Stimulated activated effector memory CD8-positive, alpha-beta T cell treated with anti-CD3 and anti-CD28 coated beads, Interleukin-12 subunit alpha, Interleukin-12 subunit beta, amount 100 ng/mL, for 72 hours (primary cell): ENCODE measurements around the gene KAT2A.

Experiments
- ATAC-seq: fragments of 150-1000 bp; cut with Tn5 transposase; 2 replicates; pipeline ENCODE4 v1.10.0; 2021
- DNase-seq, 2 donors: peaks; one replicate each; pipeline ENCODE4 v3.0.0; 2021 to 2022; ENCODE audit warnings: low spot score in 2 of 2
- H3K27ac Mint-ChIP-seq: one replicate; pipeline ENCODE4 v1.8.0; 2022; ENCODE audit warnings: mild to moderate bottlenecking, mixed read lengths
- H3K36me3 Mint-ChIP-seq: one replicate; pipeline ENCODE4 v1.8.0; 2022; ENCODE audit warnings: mild to moderate bottlenecking, mixed read lengths
- H3K4me1 Mint-ChIP-seq: one replicate; pipeline ENCODE4 v1.8.0; 2022; ENCODE audit warnings: mixed read lengths
- H3K4me3 Mint-ChIP-seq: one replicate; pipeline ENCODE4 v1.8.0; 2022; ENCODE audit warnings: mild to moderate bottlenecking, mixed read lengths
- H3K9me3 Mint-ChIP-seq: one replicate; pipeline ENCODE4 v1.8.0; 2022; ENCODE audit warnings: mixed read lengths

KAT2A gene

GRCh38 chr17:42126836-42127235 is 5.7 kb upstream of the KAT2A start:
- DNase-seq (no peak), ATAC-seq (no peak)
- no peak overlapping the region for H3K4me3 Mint-ChIP-seq
- peaks cover 27% of the 10 kb centered on the region for H3K4me1 Mint-ChIP-seq
- peaks cover 84% of the 10 kb centered on the region for H3K36me3 Mint-ChIP-seq
- H3K27ac Mint-ChIP-seq, result no peak overlapping the region
- no peaks in the 10 kb centered on the region for H3K9me3 Mint-ChIP-seq

GRCh38 chr17:42125565-42125964 is 4.4 kb upstream of the KAT2A start:
- Mint-ChIP-seq H3K27ac (peak overlapping the region; percentile 69), H3K4me1 (peaks cover 20% of the 10 kb centered on the region), H3K4me3 (no peak overlapping the region), H3K9me3 (no peaks in the 10 kb centered on the region), H3K36me3 (peaks cover 74% of the 10 kb centered on the region)
- DNase-seq (no peak), ATAC-seq (no peak)

- H3K9me3 Mint-ChIP-seq, result no peaks in the 10 kb centered on the region
- H3K4me3 Mint-ChIP-seq, result no peak overlapping the region
- peak overlapping the region; percentile 50 for H3K27ac Mint-ChIP-seq
- DNase-seq (no peak), ATAC-seq (no peak)
- H3K36me3 Mint-ChIP-seq, result peaks cover 62% of the 10 kb centered on the region
- peaks cover 22% of the 10 kb centered on the region for H3K4me1 Mint-ChIP-seq
These were observed 3.1 kb upstream of the KAT2A start for GRCh38 chr17:42124256-42124655.

GRCh38 chr17:42122371-42123303 is 1.5 kb upstream of the KAT2A start, which contains the start of gene HSPB9:
Gene HSPB9, plus strand, starts transcription at chr17:42122804. Its CDS starts 47 bp downstream, at chr17:42122851.
- Mint-ChIP-seq H3K4me3 (peak within 1 kb of the TSS; percentile 68), H3K4me1 (peaks cover 29% of the 10 kb centered on the region), H3K9me3 (no peaks in the 10 kb centered on the region), H3K36me3 (peaks cover 57% of the 10 kb centered on the region), H3K27ac (peak within 1 kb of the TSS; percentile 54)
- ATAC-seq (no peak), DNase-seq (no peak)

GRCh38 chr17:42120161-42120769 is 902 bp downstream of the KAT2A start:
- Mint-ChIP-seq H3K4me1 (peaks cover 48% of the 10 kb centered on the region), H3K27ac (peak overlapping the region; percentile 75), H3K36me3 (peaks cover 57% of the 10 kb centered on the region), H3K9me3 (no peaks in the 10 kb centered on the region), H3K4me3 (peak overlapping the region; percentile 68)
- ATAC-seq (no peak), DNase-seq (no peak)

GRCh38 chr17:42119301-42119700 is 1.9 kb downstream of the KAT2A start:
- Mint-ChIP-seq H3K27ac (peak overlapping the region; percentile 75), H3K36me3 (peaks cover 55% of the 10 kb centered on the region), H3K9me3 (no peaks in the 10 kb centered on the region), H3K4me3 (peak overlapping the region; percentile 68), H3K4me1 (peaks cover 48% of the 10 kb centered on the region)
- no peak for DNase-seq
- ATAC-seq, result no peak

GRCh38 chr17:42118545-42118944 is 2.6 kb downstream of the KAT2A start:
- peak overlapping the region; percentile 72 for H3K27ac Mint-ChIP-seq
- no peak overlapping the region for H3K4me3 Mint-ChIP-seq
- DNase-seq (no peak), ATAC-seq (peak; percentile 3)
- no peaks in the 10 kb centered on the region for H3K9me3 Mint-ChIP-seq
- H3K4me1 Mint-ChIP-seq, result peaks cover 48% of the 10 kb centered on the region
- peaks cover 50% of the 10 kb centered on the region for H3K36me3 Mint-ChIP-seq

- peaks cover 48% of the 10 kb centered on the region for H3K4me1 Mint-ChIP-seq
- H3K9me3 Mint-ChIP-seq, result no peaks in the 10 kb centered on the region
- DNase-seq (no peak), ATAC-seq (no peak)
- H3K36me3 Mint-ChIP-seq, result peaks cover 46% of the 10 kb centered on the region
- no peak overlapping the region for H3K4me3 Mint-ChIP-seq
- peak overlapping the region; percentile 72 for H3K27ac Mint-ChIP-seq
These were observed 3.0 kb downstream of the KAT2A start for GRCh38 chr17:42118126-42118510.

- ATAC-seq (no peak), DNase-seq (no peak)
- Mint-ChIP-seq H3K27ac (peak overlapping the region; percentile 72), H3K36me3 (peaks cover 44% of the 10 kb centered on the region), H3K4me3 (no peak overlapping the region), H3K4me1 (peaks cover 53% of the 10 kb centered on the region), H3K9me3 (no peaks in the 10 kb centered on the region)
These were observed 3.6 kb downstream of the KAT2A start for GRCh38 chr17:42117397-42118125.

GRCh38 chr17:42116705-42117396 is 4.3 kb downstream of the KAT2A start:
- Mint-ChIP-seq H3K4me1 (peaks cover 58% of the 10 kb centered on the region), H3K9me3 (no peaks in the 10 kb centered on the region), H3K27ac (no peak overlapping the region), H3K4me3 (no peak overlapping the region), H3K36me3 (peaks cover 44% of the 10 kb centered on the region)
- peak; percentile 48 for ATAC-seq
- DNase-seq, result peak; percentile 62 to 87

GRCh38 chr17:42114118-42114517 is 7.0 kb downstream of the KAT2A start:
- Mint-ChIP-seq H3K9me3 (no peaks in the 10 kb centered on the region), H3K4me1 (peaks cover 60% of the 10 kb centered on the region), H3K27ac (peak overlapping the region; percentile 96), H3K36me3 (peaks cover 43% of the 10 kb centered on the region), H3K4me3 (no peak overlapping the region)
- DNase-seq, result no peak
- ATAC-seq, result no peak

GRCh38 chr17:42113293-42114069 is 7.7 kb downstream of the KAT2A start:
- ATAC-seq (no peak), DNase-seq (no peak)
- Mint-ChIP-seq H3K4me3 (no peak overlapping the region), H3K27ac (peak overlapping the region; percentile 96), H3K4me1 (peaks cover 56% of the 10 kb centered on the region), H3K36me3 (peaks cover 38% of the 10 kb centered on the region), H3K9me3 (no peaks in the 10 kb centered on the region)

GRCh38 chr17:42112552-42113176 is 8.5 kb downstream of the KAT2A start, which contains the start of gene DHX58:
Gene DHX58, minus strand, starts transcription at chr17:42112714. Its CDS starts 822 bp downstream, at chr17:42111892.
- Mint-ChIP-seq H3K27ac (peak within 1 kb of the TSS; percentile 96), H3K4me3 (peak within 1 kb of the TSS; percentile 82), H3K9me3 (no peaks in the 10 kb centered on the region), H3K36me3 (peaks cover 32% of the 10 kb centered on the region), H3K4me1 (peaks cover 59% of the 10 kb centered on the region)
- DNase-seq, result peak; percentile 49 to 84
- ATAC-seq, result peak; percentile 88
